Measurements from ENCODE around the gene KCNE5. TPM values are rescaled to one million over a fixed set of nuclear protein-coding genes. Genes with fewer than 3 reads are reported as not detected.

The KCNE5 gene
- total RNA-seq, 6 experiments from 2014 or later: 0.16 to 0.27 TPM; not detected in 4

DNA sequence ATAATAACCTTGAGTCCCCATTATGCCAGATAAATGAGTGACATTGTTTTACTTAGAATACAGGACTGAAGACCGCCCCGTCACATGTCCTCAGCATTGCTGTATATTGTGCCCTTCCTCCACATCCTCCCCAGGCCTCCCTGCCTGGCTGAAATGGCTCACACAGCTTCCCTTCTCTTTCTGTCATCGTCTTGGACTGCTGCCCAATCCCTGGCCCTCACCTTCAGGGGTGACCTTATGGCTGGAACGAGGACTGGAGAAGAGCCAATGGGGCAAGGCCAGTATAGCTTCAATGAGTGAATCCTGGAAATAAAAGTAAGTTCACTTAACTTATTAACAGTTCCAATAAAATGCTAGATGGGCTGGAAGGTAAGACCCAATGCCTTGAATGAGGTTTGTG lies 2.7 kb downstream of the KCNE5 start:
- Histone ChIP-seq H3K4me1 (no peaks in the 10 kb centered on the region), H3K36me3 (no peaks in the 10 kb centered on the region), H3K27ac (no peak overlapping the region), H3K27me3 (no peaks in the 10 kb centered on the region), H3K9me3 (no peaks in the 10 kb centered on the region), H3K4me3 (no peak overlapping the region)
- TF ChIP-seq, protein P1, sequence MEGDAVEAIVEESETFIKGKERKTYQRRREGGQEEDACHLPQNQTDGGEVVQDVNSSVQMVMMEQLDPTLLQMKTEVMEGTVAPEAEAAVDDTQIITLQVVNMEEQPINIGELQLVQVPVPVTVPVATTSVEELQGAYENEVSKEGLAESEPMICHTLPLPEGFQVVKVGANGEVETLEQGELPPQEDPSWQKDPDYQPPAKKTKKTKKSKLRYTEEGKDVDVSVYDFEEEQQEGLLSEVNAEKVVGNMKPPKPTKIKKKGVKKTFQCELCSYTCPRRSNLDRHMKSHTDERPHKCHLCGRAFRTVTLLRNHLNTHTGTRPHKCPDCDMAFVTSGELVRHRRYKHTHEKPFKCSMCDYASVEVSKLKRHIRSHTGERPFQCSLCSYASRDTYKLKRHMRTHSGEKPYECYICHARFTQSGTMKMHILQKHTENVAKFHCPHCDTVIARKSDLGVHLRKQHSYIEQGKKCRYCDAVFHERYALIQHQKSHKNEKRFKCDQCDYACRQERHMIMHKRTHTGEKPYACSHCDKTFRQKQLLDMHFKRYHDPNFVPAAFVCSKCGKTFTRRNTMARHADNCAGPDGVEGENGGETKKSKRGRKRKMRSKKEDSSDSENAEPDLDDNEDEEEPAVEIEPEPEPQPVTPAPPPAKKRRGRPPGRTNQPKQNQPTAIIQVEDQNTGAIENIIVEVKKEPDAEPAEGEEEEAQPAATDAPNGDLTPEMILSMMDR (IDR thresholded peaks at IDR 0.05): no peak
- no peak for TF ChIP-seq POLR2A (IDR thresholded peaks at IDR 0.05)
- ATAC-seq (no peak), DNase-seq (no peak)
- WGBS (ENCODE audit: insufficient coverage, low coverage, low lambda C conversion rate, missing lambda C conversion rate): 52% methylated on average over 4 of the region's 4 CpGs
- intact Hi-C loops (cut with DNase I): loop anchor here in 1 of 2 donors (10.0 kb wide), 1 partner anchor 127 kb away; no protein-coding TSS in a partner anchor

DNA sequence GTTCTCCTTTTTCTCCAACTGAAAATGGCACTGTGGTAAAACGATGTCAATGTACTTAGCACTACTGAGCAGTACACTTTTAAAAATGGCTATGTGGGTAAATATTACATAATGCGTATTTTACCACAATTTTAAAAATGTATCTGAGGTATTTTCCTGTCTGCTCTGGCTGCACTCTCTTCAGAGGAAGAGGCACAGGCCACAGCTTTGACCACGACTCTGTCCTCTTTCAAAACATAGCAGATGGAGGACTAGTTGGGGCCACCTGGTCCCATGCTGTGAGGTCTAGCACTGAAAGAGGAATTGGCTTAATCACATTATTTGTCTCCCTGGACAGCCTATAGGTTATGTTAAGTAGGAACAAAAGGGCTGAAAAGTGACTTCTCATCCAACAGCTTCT lies 5.2 kb downstream of the KCNE5 start:
- Histone ChIP-seq H3K9me3 (no peaks in the 10 kb centered on the region), H3K27ac (no peak overlapping the region), H3K4me3 (no peak overlapping the region), H3K36me3 (no peaks in the 10 kb centered on the region), H3K4me1 (no peaks in the 10 kb centered on the region), H3K27me3 (no peaks in the 10 kb centered on the region)
- TF ChIP-seq, protein P1 (IDR thresholded peaks at IDR 0.05): no peak
- TF ChIP-seq POLR2A (IDR thresholded peaks at IDR 0.05): no peak
- no peak for DNase-seq
- ATAC-seq: no peak
- intact Hi-C loops (cut with DNase I): loop anchor here in 1 of 2 donors (10.0 kb wide), 1 partner anchor 125 kb away; no protein-coding TSS in a partner anchor
- 43% methylated on average over 3 of the region's 3 CpGs for WGBS (ENCODE audit: insufficient coverage, low coverage, low lambda C conversion rate, missing lambda C conversion rate)

DNA sequence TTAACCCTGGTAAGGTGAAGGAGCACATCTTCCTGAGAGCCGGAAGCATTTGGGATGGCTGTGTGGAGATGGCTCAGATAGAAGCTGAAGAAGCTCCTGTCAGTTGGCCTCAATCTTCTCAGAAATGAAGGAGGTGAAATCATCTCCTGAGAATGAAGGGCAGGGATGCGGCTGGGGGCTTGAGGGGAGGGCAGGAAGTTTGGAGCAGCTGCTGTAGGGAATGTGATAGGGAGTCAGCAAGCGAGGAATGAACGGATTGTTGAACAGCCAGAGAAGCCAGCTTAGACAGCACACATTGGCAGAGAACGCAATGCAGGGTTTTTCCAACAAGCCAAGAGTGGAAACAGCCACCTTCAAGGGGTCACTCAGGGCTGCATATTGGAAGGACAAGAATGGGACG lies 10.0 kb downstream of the KCNE5 start:
- no peaks in the 10 kb centered on the region for H3K36me3 ChIP-seq
- no peaks in the 10 kb centered on the region for H3K9me3 ChIP-seq
- H3K4me1 ChIP-seq: no peaks in the 10 kb centered on the region
- TF ChIP-seq, protein P1 (IDR thresholded peaks at IDR 0.05): no peak
- TF ChIP-seq POLR2A (IDR thresholded peaks at IDR 0.05): no peak
- no peaks in the 10 kb centered on the region for H3K27me3 ChIP-seq
- no peak overlapping the region for H3K27ac ChIP-seq
- intact Hi-C loops (cut with DNase I): no loop called here
- WGBS (ENCODE audit: insufficient coverage, low coverage, low lambda C conversion rate, missing lambda C conversion rate): 60% methylated on average over 5 of the region's 6 CpGs
- H3K4me3 ChIP-seq: no peak overlapping the region
- DNase-seq (no peak), ATAC-seq (no peak)

DNA sequence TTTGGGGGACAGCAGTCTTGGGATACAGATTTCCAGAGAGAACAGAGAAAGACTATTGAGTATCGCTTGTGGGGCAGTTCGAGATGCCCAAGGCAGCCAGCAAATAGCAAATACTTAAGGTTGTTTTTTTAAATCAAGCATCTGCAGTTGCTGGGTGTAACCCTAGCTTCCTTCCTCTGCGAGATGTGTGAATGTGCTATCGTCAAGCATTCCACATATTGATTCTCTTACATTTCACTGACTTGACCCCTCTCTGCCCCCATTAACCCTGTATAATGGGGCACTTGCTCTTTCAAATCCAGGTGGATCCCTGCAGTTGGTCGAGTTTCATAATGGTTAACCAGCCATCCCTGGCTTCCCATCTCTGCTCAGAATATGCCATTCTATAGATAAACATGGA lies 23.5 kb downstream of the KCNE5 start:
- intact Hi-C loops (cut with DNase I): no loop called here
- peaks cover 0 to 9% of the 10 kb centered on the region in 2 donors for H3K27me3 ChIP-seq
- H3K36me3 ChIP-seq: no peaks in the 10 kb centered on the region
- no peak for TF ChIP-seq POLR2A (IDR thresholded peaks at IDR 0.05)
- TF ChIP-seq, protein P1 (IDR thresholded peaks at IDR 0.05): no peak
- DNase-seq (no peak), ATAC-seq (no peak)
- H3K27ac ChIP-seq: no peak overlapping the region
- no peaks in the 10 kb centered on the region for H3K4me1 ChIP-seq
- H3K4me3 ChIP-seq: no peak overlapping the region
- H3K9me3 ChIP-seq: no peaks in the 10 kb centered on the region
- WGBS (ENCODE audit: insufficient coverage, low coverage, low lambda C conversion rate, missing lambda C conversion rate): 33% methylated on average over 5 of the region's 5 CpGs

DNA sequence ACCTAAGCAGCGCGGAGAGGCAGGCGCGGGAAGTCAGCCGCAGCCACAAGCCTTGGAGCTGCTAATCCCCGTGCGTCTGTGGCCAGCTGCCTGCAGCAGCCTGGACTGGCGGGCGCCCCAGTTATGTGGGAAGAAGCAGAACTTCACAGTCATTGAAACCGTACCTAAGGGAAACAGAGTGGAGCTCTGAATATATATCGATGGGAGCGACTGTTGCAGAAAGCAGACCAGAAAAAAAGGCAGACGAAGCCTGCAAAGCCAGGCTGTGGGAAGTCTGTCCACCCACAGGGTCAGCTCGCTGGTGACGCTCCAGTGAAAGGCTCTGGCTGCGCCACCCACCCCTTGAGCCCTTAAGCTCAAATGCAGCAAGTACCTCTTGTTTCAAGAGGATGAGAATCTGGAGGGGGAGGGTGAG lies 24.7 kb downstream of the KCNE5 start:
- intact Hi-C loops (cut with DNase I): no loop called here
- 21% methylated on average over 9 of the region's 16 CpGs for WGBS (ENCODE audit: insufficient coverage, low coverage, low lambda C conversion rate, missing lambda C conversion rate)
- Histone ChIP-seq H3K27ac (no peak overlapping the region), H3K4me3 (no peak overlapping the region), H3K36me3 (no peaks in the 10 kb centered on the region), H3K9me3 (no peaks in the 10 kb centered on the region), H3K27me3 (peaks cover 0 to 9% of the 10 kb centered on the region in 2 donors), H3K4me1 (no peaks in the 10 kb centered on the region)
- TF ChIP-seq POLR2A (IDR thresholded peaks at IDR 0.05): no peak
- TF ChIP-seq, protein P1 (IDR thresholded peaks at IDR 0.05): no peak
- ATAC-seq (no peak), DNase-seq (no peak)

Data from right lobe of liver (tissue), 6 donors.